ENCODE data around the gene TMEM151A. TPM values are rescaled to one million over a fixed set of nuclear protein-coding genes. Genes with fewer than 3 reads are reported as not detected.
"Not testable (repeated sequence)": the region's sequence is repeated elsewhere in the genome, so short reads cannot be mapped to it uniquely, and the experiment has no call there.

TMEM151A gene
- total RNA-seq, 3 donors from 2014 or later, result 0.16 to 1.6 (median 0.33) TPM

- intact Hi-C loops (cut with DNase I; ENCODE audit: low total_unique reads), result no loop called here
- H3K36me3 ChIP-seq, result peaks cover 11% of the 10 kb centered on the region
- no peak for TF ChIP-seq CTCF (IDR thresholded peaks at IDR 0.05)
- TF ChIP-seq POLR2AphosphoS5 (IDR thresholded peaks at IDR 0.05), result no peak
Observed at GRCh38 chr11:66271816-66272215, 19.9 kb upstream of the TMEM151A start.

GRCh38 chr11:66272596-66272995 lies 19.1 kb upstream of the TMEM151A start:
- Histone ChIP-seq H3K36me3 (peaks cover 11% of the 10 kb centered on the region), H3K4me1 (peaks cover 3 to 7% of the 10 kb centered on the region in 2 donors), H3K4me3 (no peak overlapping the region), H3K9me3 (no peaks in the 10 kb centered on the region), H3K27ac (no peak overlapping the region), H3K27me3 (no peaks in the 10 kb centered on the region)
- DNase-seq (ENCODE audit: low spot score in 2 of 2), result no peak
- intact Hi-C loops (cut with DNase I; ENCODE audit: low total_unique reads), result no loop called here
- TF ChIP-seq POLR2A (IDR thresholded peaks at IDR 0.05) (no peak), POLR2AphosphoS5 (IDR thresholded peaks at IDR 0.05) (no peak), CTCF (IDR thresholded peaks at IDR 0.05) (no peak)

More at GRCh38 chr11:66271816-66272215, 19.9 kb upstream of the TMEM151A start:
- H3K4me1 ChIP-seq, result peaks cover 3 to 10% of the 10 kb centered on the region in 2 donors
- H3K27me3 ChIP-seq, result no peaks in the 10 kb centered on the region
- H3K27ac ChIP-seq, result no peak overlapping the region
- DNase-seq (ENCODE audit: low spot score in 2 of 2), result no peak
- no peaks in the 10 kb centered on the region for H3K9me3 ChIP-seq
- H3K4me3 ChIP-seq, result no peak overlapping the region

GRCh38 chr11:66274219-66274618 lies 17.5 kb upstream of the TMEM151A start:
- peaks cover 7% of the 10 kb centered on the region in 2 donors for H3K4me1 ChIP-seq
- H3K4me3 ChIP-seq, result no peak overlapping the region
- peaks cover 11% of the 10 kb centered on the region for H3K36me3 ChIP-seq
- intact Hi-C loops (cut with DNase I; ENCODE audit: low total_unique reads), result no loop called here
- H3K27me3 ChIP-seq, result no peaks in the 10 kb centered on the region
- TF ChIP-seq CTCF (IDR thresholded peaks at IDR 0.05), result no peak
- TF ChIP-seq POLR2A (IDR thresholded peaks at IDR 0.05), result no peak
- no peak for TF ChIP-seq POLR2AphosphoS5 (IDR thresholded peaks at IDR 0.05)
- H3K9me3 ChIP-seq, result no peaks in the 10 kb centered on the region
- DNase-seq (ENCODE audit: low spot score in 2 of 2), result no peak
- H3K27ac ChIP-seq, result no peak overlapping the region

GRCh38 chr11:66275396-66275795 lies 16.3 kb upstream of the TMEM151A start:
- H3K27me3 ChIP-seq, result no peaks in the 10 kb centered on the region
- peaks cover 11% of the 10 kb centered on the region for H3K36me3 ChIP-seq
- TF ChIP-seq CTCF (IDR thresholded peaks at IDR 0.05), result no peak
- no peak for TF ChIP-seq POLR2AphosphoS5 (IDR thresholded peaks at IDR 0.05)
- TF ChIP-seq POLR2A (IDR thresholded peaks at IDR 0.05), result no peak
- H3K27ac ChIP-seq, result no peak overlapping the region
- no peaks in the 10 kb centered on the region for H3K9me3 ChIP-seq
- intact Hi-C loops (cut with DNase I; ENCODE audit: low total_unique reads), result no loop called here
- H3K4me3 ChIP-seq, result no peak overlapping the region
- peaks cover 0 to 4% of the 10 kb centered on the region in 2 donors for H3K4me1 ChIP-seq
- DNase-seq (ENCODE audit: low spot score in 2 of 2), result no peak

- no peak for DNase-seq (ENCODE audit: low spot score in 2 of 2)
- intact Hi-C loops (cut with DNase I; ENCODE audit: low total_unique reads), result no loop called here
- TF ChIP-seq POLR2AphosphoS5 (IDR thresholded peaks at IDR 0.05), result no peak
- no peak for TF ChIP-seq CTCF (IDR thresholded peaks at IDR 0.05)
- no peak overlapping the region for H3K27ac ChIP-seq
- H3K4me1 ChIP-seq, result peaks cover 0 to 4% of the 10 kb centered on the region in 2 donors
- H3K9me3 ChIP-seq, result no peaks in the 10 kb centered on the region
- peaks cover 11% of the 10 kb centered on the region for H3K36me3 ChIP-seq
- H3K4me3 ChIP-seq, result no peak overlapping the region
- no peaks in the 10 kb centered on the region for H3K27me3 ChIP-seq
Observed at GRCh38 chr11:66275984-66276612, 15.6 kb upstream of the TMEM151A start.

GRCh38 chr11:66276619-66277018 lies 15.1 kb upstream of the TMEM151A start:
- H3K36me3 ChIP-seq, result peaks cover 11% of the 10 kb centered on the region
- DNase-seq (ENCODE audit: low spot score in 2 of 2); H3K27ac ChIP-seq; intact Hi-C loops (cut with DNase I; ENCODE audit: low total_unique reads); H3K9me3 ChIP-seq; H3K4me3 ChIP-seq; H3K4me1 ChIP-seq; H3K27me3 ChIP-seq: not testable (repeated sequence)

GRCh38 chr11:66277064-66277463 lies 14.6 kb upstream of the TMEM151A start:
- intact Hi-C loops (cut with DNase I; ENCODE audit: low total_unique reads); H3K4me3 ChIP-seq; DNase-seq (ENCODE audit: low spot score in 2 of 2); H3K27me3 ChIP-seq; H3K9me3 ChIP-seq; H3K4me1 ChIP-seq: not testable (repeated sequence)
- peaks cover 11% of the 10 kb centered on the region for H3K36me3 ChIP-seq
- peak overlapping the region in 1 of 2 donors; percentile 40 for H3K27ac ChIP-seq
